ENCODE results near the gene GPC6.

The GPC6 gene

DNA sequence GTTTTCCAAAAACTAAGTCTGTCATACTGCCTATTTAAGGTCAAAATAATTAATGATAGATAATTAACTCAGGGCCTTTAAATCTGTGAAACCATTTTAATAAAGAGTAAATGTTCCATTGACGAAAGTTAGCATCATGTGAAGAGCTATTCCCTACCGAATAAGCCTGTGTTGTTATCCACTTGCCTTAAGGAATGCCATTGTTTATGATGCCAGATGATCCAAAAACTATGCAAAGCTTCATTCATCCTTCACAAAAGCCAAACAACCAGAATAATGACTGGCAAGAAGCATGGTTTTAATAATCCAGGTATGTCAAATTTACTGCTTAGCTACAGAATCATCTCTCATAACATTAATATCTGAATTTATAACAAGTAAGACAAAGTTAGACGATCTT lies 6.5 kb upstream of the GPC6 start:
- CTCF ChIA-PET, result interaction anchor here (1.2 kb wide), 1 partner anchor 9 kb away, joined by 3 read pairs; no protein-coding TSS in a partner anchor
- POLR2A ChIA-PET, result no interaction called here
- no peak for DNase-seq (ENCODE audit: low read depth, low spot score)
- TF ChIP-seq, protein P1, sequence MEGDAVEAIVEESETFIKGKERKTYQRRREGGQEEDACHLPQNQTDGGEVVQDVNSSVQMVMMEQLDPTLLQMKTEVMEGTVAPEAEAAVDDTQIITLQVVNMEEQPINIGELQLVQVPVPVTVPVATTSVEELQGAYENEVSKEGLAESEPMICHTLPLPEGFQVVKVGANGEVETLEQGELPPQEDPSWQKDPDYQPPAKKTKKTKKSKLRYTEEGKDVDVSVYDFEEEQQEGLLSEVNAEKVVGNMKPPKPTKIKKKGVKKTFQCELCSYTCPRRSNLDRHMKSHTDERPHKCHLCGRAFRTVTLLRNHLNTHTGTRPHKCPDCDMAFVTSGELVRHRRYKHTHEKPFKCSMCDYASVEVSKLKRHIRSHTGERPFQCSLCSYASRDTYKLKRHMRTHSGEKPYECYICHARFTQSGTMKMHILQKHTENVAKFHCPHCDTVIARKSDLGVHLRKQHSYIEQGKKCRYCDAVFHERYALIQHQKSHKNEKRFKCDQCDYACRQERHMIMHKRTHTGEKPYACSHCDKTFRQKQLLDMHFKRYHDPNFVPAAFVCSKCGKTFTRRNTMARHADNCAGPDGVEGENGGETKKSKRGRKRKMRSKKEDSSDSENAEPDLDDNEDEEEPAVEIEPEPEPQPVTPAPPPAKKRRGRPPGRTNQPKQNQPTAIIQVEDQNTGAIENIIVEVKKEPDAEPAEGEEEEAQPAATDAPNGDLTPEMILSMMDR (IDR thresholded peaks at IDR 0.05; ENCODE audit: insufficient read depth, low read length, missing control alignments), result no peak
- no peak overlapping the region for H3K4me3 ChIP-seq (ENCODE audit: low read depth, low read length)

DNA sequence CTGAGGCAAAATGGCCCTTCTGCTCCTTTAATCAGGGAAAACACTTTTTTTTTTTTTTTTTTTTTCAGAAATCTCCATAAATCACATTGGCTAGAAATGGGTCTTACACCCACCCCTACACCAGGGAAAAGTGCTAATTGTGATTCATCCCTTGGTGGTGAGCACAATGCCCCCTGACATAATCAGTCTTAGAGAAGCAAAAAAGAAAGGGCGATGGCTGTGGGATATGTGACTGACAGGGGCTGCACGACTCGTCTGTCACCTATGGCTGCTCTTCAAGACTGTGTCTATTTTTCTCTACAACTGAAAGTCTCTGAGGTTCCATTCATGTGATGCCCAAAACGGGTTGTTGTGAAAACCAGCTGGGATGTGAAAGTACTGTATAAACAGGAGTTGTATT lies 3.6 kb upstream of the GPC6 start:
- H3K4me3 ChIP-seq (ENCODE audit: low read depth, low read length), result no peak overlapping the region
- DNase-seq (ENCODE audit: low read depth, low spot score), result no peak
- TF ChIP-seq, protein P1 (IDR thresholded peaks at IDR 0.05; ENCODE audit: insufficient read depth, low read length, missing control alignments), result no peak
- ChIA-PET POLR2A (no interaction called here), CTCF (no interaction called here)

DNA sequence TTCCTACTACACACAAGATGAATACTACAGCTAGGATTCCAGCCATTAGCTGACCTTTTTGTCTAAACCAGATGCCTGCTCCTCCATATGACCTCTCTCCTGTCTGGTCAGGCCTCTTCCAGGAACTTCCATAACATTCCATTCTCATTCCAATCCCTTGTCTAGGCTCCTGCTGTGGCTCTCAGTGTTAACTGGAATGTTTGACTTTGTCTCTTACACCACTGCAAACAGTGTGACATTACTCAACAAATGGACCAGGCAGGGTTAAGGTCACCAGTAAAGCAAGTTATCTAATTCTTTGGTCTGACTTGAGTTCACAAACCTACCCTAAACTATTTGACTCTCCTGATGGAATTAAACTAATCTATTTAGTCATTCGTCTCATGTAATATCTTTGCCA lies 2.1 kb upstream of the GPC6 start:
- POLR2A ChIA-PET, result interaction anchor here (0.6 kb wide), 1 partner anchor 551 kb away, joined by 3 read pairs; no protein-coding TSS in a partner anchor
- CTCF ChIA-PET, result no interaction called here
- TF ChIP-seq, protein P1 (IDR thresholded peaks at IDR 0.05; ENCODE audit: insufficient read depth, low read length, missing control alignments), result no peak
- DNase-seq (ENCODE audit: low read depth, low spot score), result no peak
- no peak overlapping the region for H3K4me3 ChIP-seq (ENCODE audit: low read depth, low read length)

DNA sequence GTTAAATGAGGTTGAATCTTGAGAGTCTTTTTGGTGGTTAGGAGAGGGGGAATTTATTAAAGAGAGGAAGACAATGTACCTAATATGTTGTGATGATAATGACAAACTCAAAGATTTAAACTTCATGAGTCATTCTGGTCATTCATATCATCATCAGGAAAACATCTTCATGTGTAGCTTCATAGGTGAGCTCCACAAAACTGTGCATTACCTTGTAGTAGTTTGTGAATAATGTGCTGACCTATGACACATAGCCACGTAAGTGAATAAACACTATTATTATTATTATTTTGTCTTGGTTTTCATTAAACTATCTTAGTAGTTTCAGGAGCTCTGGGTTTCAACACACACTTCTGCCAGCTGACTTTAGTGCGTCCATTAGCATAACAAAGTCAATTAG lies 997 bp upstream of the GPC6 start:
- no peak for DNase-seq (ENCODE audit: low read depth, low spot score)
- POLR2A ChIA-PET, result no interaction called here
- TF ChIP-seq, protein P1 (IDR thresholded peaks at IDR 0.05; ENCODE audit: insufficient read depth, low read length, missing control alignments), result no peak
- H3K4me3 ChIP-seq (ENCODE audit: low read depth, low read length), result no peak overlapping the region
- CTCF ChIA-PET, result interaction anchor here (1.0 kb wide), 1 partner anchor 9 kb away, joined by 3 read pairs; no protein-coding TSS in a partner anchor

DNA sequence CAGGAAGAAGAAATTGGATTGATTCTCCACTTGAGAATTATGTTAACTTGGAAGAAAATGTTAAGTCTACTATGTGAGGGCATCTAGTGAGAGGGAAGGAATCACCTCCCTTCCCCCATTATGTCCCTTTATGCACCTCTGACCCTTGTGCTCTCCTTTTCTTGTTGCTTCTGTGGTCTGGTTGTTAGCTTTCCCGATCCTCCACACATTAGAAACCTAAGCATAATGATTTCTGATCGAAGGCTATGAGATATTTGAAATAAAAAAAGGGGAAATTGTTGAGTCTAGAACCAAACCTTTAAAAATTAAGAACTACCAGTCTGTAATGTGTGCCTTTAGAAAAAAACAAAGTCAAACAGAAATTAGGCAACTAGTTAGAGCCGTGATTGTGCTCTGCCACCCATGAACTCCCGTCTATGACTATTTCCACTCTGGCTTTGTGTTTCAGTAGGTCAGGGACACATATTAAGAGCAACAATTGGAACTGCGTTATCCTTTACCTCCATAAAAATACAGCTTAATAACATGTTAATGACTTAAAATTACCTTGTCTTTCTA lies 463 bp upstream of the GPC6 start:
- TF ChIP-seq, protein P1 (IDR thresholded peaks at IDR 0.05; ENCODE audit: insufficient read depth, low read length, missing control alignments), result no peak
- CTCF ChIA-PET, result interaction anchor here (1.0 to 1.4 kb wide), 3 partner anchors 18 to 1136 kb away, joined by 3 to 5 read pairs (median 3); no protein-coding TSS in a partner anchor
- POLR2A ChIA-PET, result no interaction called here
- H3K4me3 ChIP-seq (ENCODE audit: low read depth, low read length), result peak overlapping the region; percentile 74
- no peak for DNase-seq (ENCODE audit: low read depth, low spot score)

DNA sequence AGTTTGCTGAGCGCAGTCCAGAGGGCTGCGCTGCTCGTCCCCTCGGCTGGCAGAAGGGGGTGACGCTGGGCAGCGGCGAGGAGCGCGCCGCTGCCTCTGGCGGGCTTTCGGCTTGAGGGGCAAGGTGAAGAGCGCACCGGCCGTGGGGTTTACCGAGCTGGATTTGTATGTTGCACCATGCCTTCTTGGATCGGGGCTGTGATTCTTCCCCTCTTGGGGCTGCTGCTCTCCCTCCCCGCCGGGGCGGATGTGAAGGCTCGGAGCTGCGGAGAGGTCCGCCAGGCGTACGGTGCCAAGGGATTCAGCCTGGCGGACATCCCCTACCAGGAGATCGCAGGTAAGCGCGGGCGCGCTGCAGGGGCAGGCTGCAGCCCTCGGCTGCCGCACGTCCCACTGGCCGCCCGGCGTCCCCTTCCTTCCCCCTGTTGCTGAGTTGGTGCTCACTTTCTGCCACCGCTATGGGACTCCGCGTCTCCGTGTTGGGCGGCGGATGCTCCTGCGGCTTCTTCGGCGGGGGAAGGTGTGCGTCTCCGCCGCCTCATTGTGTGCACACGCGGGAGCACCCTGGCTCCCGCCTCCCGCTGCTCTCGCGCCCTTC lies 772 bp downstream of the GPC6 start:
- TF ChIP-seq, protein P1 (IDR thresholded peaks at IDR 0.05; ENCODE audit: insufficient read depth, low read length, missing control alignments), result no peak
- CTCF ChIA-PET, result interaction anchor here (1.0 to 1.4 kb wide), 3 partner anchors 17 to 1135 kb away, joined by 3 to 5 read pairs (median 3); no protein-coding TSS in a partner anchor
- POLR2A ChIA-PET, result interaction anchor here (0.5 to 0.7 kb wide), 3 partner anchors 22 to 606 kb away, joined by 3 to 4 read pairs (median 4); no protein-coding TSS in a partner anchor
- peak overlapping the region; percentile 74 for H3K4me3 ChIP-seq (ENCODE audit: low read depth, low read length)
- DNase-seq (ENCODE audit: low read depth, low spot score), result no peak

Measured in AG04449 (cell line).